HEK293T (cell line): ENCODE data around the gene UNCX.

Experiments
- CTCF ChIA-PET: fragments of 350-600 bp; formaldehyde crosslinking; extraction: SDS; loops from one replicate; lab custom pipeline; 2021; ENCODE audit warnings: antibody characterized with exemption, inconsistent platforms; lab: Yijun Ruan, JAX
- POLR2A ChIA-PET: fragments of 350-600 bp; formaldehyde crosslinking; extraction: SDS; loops from one replicate; lab custom pipeline; 2020; ENCODE audit warnings: antibody characterized with exemption, inconsistent platforms; lab: Yijun Ruan, JAX
- DNase-seq: peaks from one replicate; pipeline ENCODE4 v3.0.0; 2012; ENCODE audit warnings: mixed read lengths; ENCODE audit errors: extremely low spot score
- ARNT ChIP-seq: fragments of 450-650 bp; IDR thresholded peaks from 2 replicates; pipeline ENCODE4 v1.6.1; 2017; ENCODE audit warnings: mild to moderate bottlenecking
- BHLHE40 ChIP-seq: fragments of 450-650 bp; IDR thresholded peaks from 2 replicates; pipeline ENCODE4 v1.6.1; 2016; ENCODE audit warnings: mild to moderate bottlenecking, moderate library complexity, borderline replicate concordance
- CTBP1 ChIP-seq: fragments of 450-650 bp; IDR thresholded peaks from 2 replicates; pipeline ENCODE4 v1.6.1; 2016; ENCODE audit warnings: borderline replicate concordance
- ELF4 ChIP-seq: fragments of 450-650 bp; IDR thresholded peaks from 2 replicates; pipeline ENCODE4 v1.6.1; 2017; ENCODE audit warnings: antibody characterized with exemption
- FOXA1 ChIP-seq: fragments of 450-650 bp; IDR thresholded peaks from 2 replicates; pipeline ENCODE4 v1.6.1; 2016; ENCODE audit warnings: mild to moderate bottlenecking
- FOXK2 ChIP-seq: fragments of 450-650 bp; IDR thresholded peaks from 2 replicates; pipeline ENCODE4 v1.6.1; 2016; ENCODE audit warnings: mild to moderate bottlenecking
- FOXM1 ChIP-seq: fragments of 450-650 bp; IDR thresholded peaks from 2 replicates; pipeline ENCODE4 v1.6.1; 2017; ENCODE audit warnings: mild to moderate bottlenecking, borderline replicate concordance
- HDGF ChIP-seq: fragments of 450-650 bp; IDR thresholded peaks from 2 replicates; pipeline ENCODE4 v1.6.1; 2017; ENCODE audit warnings: antibody characterized with exemption, borderline replicate concordance
- L3MBTL2 ChIP-seq: fragments of 450-650 bp; conservative IDR thresholded peaks from 2 replicates; pipeline ENCODE4 v1.6.1; 2016; ENCODE audit warnings: mild to moderate bottlenecking
- LEF1 ChIP-seq: fragments of 450-650 bp; IDR thresholded peaks from 2 replicates; pipeline ENCODE4 v1.6.1; 2017; ENCODE audit warnings: mild to moderate bottlenecking, borderline replicate concordance
- NFRKB ChIP-seq: fragments of 450-650 bp; IDR thresholded peaks from 2 replicates; pipeline ENCODE4 v1.6.1; 2016; ENCODE audit warnings: mild to moderate bottlenecking, moderate library complexity
- PKNOX1 ChIP-seq: fragments of 450-650 bp; IDR thresholded peaks from 2 replicates; pipeline ENCODE4 v1.6.1; 2016
- SP1 ChIP-seq: fragments of 450-650 bp; IDR thresholded peaks from 2 replicates; pipeline ENCODE4 v1.6.1; 2017
- SUZ12 ChIP-seq: fragments of 450-650 bp; IDR thresholded peaks from 2 replicates; pipeline ENCODE4 v1.6.1; 2016; ENCODE audit warnings: mild to moderate bottlenecking
- TARDBP ChIP-seq: fragments of 450-650 bp; IDR thresholded peaks from 2 replicates; pipeline ENCODE4 v1.6.1; 2016
- ZNF384 ChIP-seq: fragments of 450-650 bp; IDR thresholded peaks from 2 replicates; pipeline ENCODE4 v1.6.1; 2016

UNCX gene

DNA sequence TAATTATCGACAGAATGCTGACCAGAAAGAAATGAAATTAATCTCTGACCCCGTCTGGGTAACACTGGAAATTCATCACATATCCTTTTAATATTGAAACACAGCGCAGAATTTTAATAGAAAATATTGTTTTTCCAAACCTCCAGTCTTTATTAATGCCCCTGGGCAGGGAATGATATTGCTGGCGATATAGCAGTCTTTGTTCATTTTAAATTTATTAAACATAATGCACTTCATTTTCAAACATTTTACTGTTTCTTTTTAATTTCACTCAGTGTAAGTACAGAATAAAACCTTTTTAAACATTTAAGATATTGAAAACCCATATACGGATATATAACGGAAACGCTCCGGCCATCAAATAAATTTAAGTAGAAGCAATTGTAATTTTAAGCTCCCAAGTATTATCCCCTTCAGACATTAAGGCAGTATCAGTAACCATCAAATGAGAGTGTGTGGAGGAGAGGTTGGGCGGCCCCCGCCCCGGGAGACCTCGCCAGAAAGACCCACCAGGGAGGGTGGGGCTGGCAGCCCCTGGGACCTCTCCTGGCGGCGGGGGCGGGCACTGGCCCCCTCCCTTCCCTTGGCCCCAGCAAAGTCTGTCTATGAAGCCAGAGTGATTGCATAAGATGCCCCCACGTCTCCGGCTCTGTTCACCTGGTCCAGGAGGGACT, 10.8 kb downstream of the UNCX start:
- no peak for TF ChIP-seq HDGF
- no peak for TF ChIP-seq CTBP1
- TF ChIP-seq SP1, result no peak
- TF ChIP-seq SUZ12, result no peak
- TF ChIP-seq FOXK2, result no peak
- TF ChIP-seq ELF4, result no peak
- TF ChIP-seq FOXA1, result no peak
- no peak for TF ChIP-seq PKNOX1
- no peak for TF ChIP-seq BHLHE40
- TF ChIP-seq TARDBP, result no peak
- TF ChIP-seq FOXM1, result no peak
- TF ChIP-seq ZNF384, result no peak
- no peak for TF ChIP-seq LEF1
- TF ChIP-seq L3MBTL2, result no peak
- no peak for TF ChIP-seq NFRKB
- TF ChIP-seq ARNT, result no peak
- no peak for DNase-seq
- CTCF ChIA-PET, result no interaction called here
- POLR2A ChIA-PET, result no interaction called here

GRCh38 chr7:1243964-1244416, 11.3 kb downstream of the UNCX start:
- ChIA-PET CTCF (no interaction called here), POLR2A (no interaction called here)
- DNase-seq, result no peak
- no peak for TF ChIP-seq FOXK2
- no peak for TF ChIP-seq BHLHE40
- TF ChIP-seq ELF4, result no peak
- TF ChIP-seq ARNT, result no peak
- TF ChIP-seq CTBP1, result no peak
- no peak for TF ChIP-seq TARDBP
- no peak for TF ChIP-seq FOXA1
- no peak for TF ChIP-seq HDGF
- TF ChIP-seq FOXM1, result no peak

DNA sequence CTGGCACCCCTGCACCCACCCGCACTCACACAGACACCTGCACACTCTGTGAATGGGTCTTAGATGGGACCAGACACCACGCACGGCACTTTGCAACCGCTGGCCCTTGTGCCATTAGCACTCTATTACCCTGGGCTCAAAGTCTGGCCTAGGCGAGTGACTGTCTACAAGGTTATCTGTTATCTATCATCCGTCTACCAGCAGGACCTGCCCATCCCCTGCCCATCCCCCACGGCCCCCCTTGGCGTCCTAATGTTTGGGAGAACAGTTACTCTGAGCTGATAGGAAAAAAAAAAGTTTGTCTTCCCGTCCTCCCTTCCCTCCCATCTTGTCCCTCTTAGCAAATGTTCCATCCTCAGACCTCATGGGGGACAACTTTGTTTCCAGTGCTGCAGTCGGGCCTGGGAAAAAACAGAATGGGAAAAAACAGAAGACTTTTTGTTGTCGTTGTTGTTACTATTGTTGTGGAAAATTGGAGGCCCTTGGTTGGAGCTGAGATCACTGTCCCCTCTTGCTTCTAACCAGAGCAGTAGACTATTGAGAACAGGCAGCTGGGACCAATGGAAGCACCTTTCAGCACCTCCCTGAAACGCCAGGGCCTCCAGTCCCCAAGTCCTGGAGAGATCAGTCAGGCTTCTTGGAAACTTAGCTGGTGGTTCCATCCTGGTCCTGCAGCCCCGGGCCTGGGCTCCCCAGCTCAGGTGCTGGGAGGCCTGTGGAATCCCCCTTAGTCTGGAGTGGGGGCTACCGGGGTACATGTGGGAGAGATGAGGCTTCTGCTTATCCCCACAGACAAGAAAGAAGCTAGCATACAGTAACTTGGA, 12.2 kb downstream of the UNCX start:
- CTCF ChIA-PET, result no interaction called here
- POLR2A ChIA-PET, result no interaction called here
- TF ChIP-seq FOXK2 (no peak), L3MBTL2 (no peak), CTBP1 (no peak), SP1 (no peak), ELF4 (no peak), NFRKB (no peak), ZNF384 (no peak), TARDBP (no peak), FOXA1 (no peak), BHLHE40 (no peak), PKNOX1 (no peak), HDGF (no peak), LEF1 (no peak)
- DNase-seq, result no peak

DNA sequence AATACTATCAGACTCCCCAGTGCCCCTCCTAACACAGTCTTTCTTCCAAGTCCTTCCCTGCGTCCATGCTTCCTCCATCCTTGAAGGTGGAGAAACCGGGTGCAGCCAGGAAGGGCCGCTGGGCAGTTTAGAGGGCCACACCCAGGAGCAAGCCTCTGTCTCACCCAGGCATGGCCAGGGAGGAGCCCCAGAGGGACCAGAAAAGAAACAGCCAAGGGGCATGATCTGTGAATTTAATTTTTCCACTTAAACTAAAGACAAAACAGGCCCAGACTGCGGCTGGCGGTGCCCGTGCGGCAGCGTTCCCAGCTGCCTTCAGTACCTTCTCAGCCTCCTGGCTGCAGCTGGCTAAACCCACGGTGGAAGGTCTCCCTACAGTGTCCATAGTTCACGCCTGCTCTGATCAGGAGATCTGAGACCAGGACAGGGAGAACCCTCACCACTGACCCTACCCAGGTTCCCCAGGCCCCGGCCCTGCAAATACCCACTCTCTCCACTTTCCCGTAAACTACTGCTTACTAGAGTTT, 12.9 kb downstream of the UNCX start:
- TF ChIP-seq FOXA1 (no peak), ARNT (no peak), HDGF (no peak), ZNF384 (no peak), NFRKB (no peak), CTBP1 (no peak), SUZ12 (no peak), L3MBTL2 (no peak), FOXM1 (no peak), ELF4 (no peak), TARDBP (no peak), BHLHE40 (no peak), SP1 (no peak), FOXK2 (no peak), LEF1 (no peak)
- DNase-seq, result no peak
- CTCF ChIA-PET, result no interaction called here
- POLR2A ChIA-PET, result no interaction called here

GRCh38 chr7:1246160-1246870, 13.6 kb downstream of the UNCX start:
- no peak for DNase-seq
- CTCF ChIA-PET, result no interaction called here
- TF ChIP-seq NFRKB, result no peak
- TF ChIP-seq PKNOX1, result no peak
- no peak for TF ChIP-seq L3MBTL2
- no peak for TF ChIP-seq HDGF
- TF ChIP-seq ZNF384, result no peak
- no peak for TF ChIP-seq CTBP1
- TF ChIP-seq FOXA1, result no peak
- TF ChIP-seq BHLHE40, result no peak
- POLR2A ChIA-PET, result no interaction called here
